ENCODE measurements around the gene SLC30A3. TPM values are rescaled to one million over a fixed set of nuclear protein-coding genes. Genes with fewer than 3 reads are reported as not detected.
"Not testable (repeated sequence)": the region's sequence is repeated elsewhere in the genome, so short reads cannot be mapped to it uniquely, and the experiment has no call there.

The SLC30A3 gene
- total RNA-seq, 1 experiment from 2014 or later: not detected

GRCh38 chr2:27285481-27285880 lies 22.6 kb upstream of the SLC30A3 start:
- no peak for DNase-seq (ENCODE audit: low read depth)

DNA sequence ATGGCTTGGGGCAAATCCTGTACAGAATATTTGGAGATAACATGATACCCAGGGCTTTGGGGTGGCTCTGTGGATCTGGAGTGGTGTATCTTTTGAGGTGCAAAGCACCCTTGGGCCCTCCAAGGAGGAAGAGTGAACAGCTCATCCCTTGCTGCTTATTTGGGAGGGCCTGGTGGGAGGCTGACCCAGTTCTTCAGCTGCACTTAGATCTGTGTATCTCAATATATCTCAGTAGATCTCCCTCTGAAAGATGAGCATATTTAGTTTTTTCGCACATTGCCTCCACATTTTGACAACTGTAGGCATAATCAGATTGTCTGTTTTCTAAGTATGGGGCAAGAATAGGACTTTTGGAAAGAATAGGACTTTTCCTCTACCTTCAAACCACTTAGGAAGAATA lies 22.1 kb upstream of the SLC30A3 start:
- no peak for DNase-seq (ENCODE audit: low read depth)

- DNase-seq (ENCODE audit: low read depth): no peak
These were observed 20.0 kb upstream of the SLC30A3 start for GRCh38 chr2:27282892-27283291.

DNA sequence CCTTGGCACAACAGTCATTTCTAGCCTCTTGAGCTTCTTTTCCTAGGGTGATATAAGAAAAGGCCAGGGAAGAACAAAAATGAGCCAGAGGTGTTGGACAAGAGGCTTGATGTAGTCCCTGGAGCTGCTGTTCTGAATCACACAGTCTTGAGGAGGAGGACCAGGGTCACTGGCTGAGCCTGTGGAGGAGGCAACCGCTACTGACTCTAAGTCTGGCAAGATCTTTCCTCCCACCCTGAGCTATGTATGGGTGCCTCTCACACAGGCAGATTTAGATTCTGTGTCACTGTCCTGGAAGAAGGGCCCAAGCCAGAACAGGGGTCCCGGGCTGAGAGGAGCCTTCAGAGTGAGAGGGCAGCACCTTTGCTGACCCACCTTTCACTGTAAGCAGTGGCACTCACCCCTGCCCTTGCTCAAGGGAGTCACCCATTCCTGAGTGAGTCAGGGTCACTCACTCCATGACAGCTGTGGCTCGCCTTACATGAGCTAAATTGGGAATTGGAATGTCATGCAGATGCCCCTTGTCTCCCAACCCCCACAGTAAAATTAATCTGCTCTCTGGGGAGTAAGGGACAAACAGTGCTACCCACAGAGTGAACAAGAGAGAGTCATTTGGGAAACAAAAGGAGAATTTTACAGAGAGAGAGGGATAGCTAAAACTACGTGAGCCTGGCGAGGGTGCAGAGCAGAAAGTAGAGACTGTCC lies 19.2 kb upstream of the SLC30A3 start, which contains the start of gene TRIM54:
Gene TRIM54 (plus strand): TSS at position 575 of the 705 bp plus-strand sequence. CDS start 303 bp downstream, outside the sequence.
- no peak for DNase-seq (ENCODE audit: low read depth)

DNA sequence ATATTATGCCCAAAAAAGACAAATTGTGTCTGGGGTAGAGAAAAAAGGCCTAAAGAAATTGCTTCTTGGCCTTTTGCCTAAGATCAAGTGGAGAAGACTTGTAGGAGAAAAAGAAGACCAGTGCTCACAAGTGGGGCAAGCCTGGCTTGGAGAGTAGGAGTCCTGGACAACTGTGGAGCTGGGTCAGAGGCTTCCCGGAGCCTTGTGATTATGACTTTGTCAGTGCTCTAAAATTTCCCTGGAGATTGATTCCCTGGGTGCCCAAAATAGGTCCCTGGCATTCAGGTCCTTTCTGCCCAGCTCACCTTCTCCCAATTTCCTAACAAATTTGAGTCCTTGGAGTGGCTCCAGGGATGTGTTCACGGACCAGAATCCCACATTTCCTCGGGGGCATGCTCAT lies 18.6 kb upstream of the SLC30A3 start:
- no peak for DNase-seq (ENCODE audit: low read depth)

GRCh38 chr2:27280826-27281225 lies 18.0 kb upstream of the SLC30A3 start:
- no peak for DNase-seq (ENCODE audit: low read depth)

DNA sequence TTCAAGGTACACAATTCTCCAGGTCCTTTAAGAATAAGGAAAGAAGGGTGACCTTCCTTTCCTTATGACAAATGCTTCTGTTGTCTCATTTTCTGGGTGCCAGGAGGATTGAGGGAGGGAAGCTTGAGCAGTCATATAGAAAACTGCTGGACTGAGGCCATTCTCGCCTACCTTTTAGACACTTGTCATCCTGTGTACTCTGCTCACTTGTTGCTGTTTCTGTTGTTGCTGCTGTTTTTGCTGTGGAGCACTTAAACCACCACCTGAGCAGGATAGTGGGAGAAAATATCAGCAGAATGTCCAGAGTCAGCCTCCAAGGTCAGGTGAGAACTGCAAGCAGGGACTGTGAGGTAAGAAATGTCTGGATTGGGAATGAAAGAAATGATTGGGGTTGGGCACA lies 15.2 kb upstream of the SLC30A3 start:
- DNase-seq (ENCODE audit: low read depth): no peak

DNA sequence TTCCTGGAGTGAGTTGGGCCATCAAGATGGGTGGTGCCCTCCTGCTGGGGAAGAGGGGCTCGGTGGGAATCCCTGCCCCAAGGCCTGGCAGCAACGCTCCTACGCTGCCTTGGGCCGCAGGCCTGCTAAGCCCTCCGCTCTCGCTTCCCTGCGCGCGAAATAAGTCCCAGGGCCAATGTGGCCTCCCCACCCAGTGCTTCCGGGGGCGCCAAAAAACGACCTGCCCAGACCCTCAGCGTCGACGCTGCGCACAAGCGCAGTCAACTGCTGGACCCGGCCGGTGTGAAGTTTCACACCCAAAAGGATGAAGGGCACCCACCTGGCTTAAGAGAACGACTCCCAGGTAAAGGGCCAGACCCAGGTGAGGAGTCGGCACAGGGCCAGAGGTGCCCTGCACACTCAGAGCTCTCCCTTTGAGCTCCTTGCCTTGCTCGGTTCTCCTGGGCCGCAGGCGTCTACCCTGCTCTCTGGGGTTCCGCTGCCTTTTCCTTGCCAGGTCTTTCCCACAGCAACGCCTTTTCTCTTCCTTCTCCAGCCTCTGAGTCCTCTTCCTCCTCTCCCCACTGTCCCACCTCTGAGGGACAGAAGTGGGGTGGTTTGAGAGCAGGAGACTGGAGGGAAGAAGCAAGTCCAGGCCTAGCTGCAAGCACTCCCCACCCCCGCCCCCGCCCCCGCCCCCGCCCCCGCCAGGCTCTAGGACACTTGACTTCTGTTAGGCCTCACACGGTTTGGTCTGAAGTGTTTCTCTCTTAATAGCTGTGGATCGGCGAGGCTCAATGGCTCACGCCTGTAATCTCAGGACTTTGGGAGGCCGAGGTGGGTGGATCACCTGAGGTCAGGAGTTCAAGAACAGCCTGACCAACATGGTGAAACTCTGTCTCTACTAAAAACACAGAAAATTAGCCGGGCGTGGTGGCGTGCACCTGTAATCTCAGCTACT lies 12.6 kb upstream of the SLC30A3 start, which contains the start of gene DNAJC5G:
Gene DNAJC5G (plus strand): TSS at position 223 of the 940 bp plus-strand sequence. CDS start 1,296 bp downstream, outside the sequence.
- no peak for DNase-seq (ENCODE audit: low read depth)

- not testable (repeated sequence) for DNase-seq (ENCODE audit: low read depth)
These were observed 10.0 kb upstream of the SLC30A3 start for GRCh38 chr2:27272537-27273522.

GRCh38 chr2:27271631-27272340 lies 8.9 kb upstream of the SLC30A3 start:
- DNase-seq (ENCODE audit: low read depth): no peak

GRCh38 chr2:27270670-27271069 lies 7.8 kb upstream of the SLC30A3 start:
- DNase-seq (ENCODE audit: low read depth): no peak

DNA sequence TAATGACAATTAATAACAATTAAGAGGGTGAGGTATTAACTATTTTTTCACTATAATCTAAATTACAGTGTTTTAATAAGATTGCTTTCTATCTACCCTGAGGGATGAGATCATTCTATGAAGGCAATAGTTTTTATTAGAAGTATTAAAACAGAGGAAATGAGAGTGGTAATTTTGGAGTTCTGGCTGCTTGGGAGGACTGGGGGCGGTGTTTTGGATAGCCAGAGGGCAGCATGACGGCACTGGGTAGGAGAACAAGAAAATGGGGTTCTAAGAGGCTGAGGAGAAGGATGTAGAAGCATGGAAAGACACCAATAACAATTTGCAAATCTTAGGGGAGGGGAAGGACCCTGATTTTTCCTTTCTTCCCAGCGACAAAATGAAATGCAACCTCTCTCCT lies 7.3 kb upstream of the SLC30A3 start:
- no peak for DNase-seq (ENCODE audit: low read depth)

DNA sequence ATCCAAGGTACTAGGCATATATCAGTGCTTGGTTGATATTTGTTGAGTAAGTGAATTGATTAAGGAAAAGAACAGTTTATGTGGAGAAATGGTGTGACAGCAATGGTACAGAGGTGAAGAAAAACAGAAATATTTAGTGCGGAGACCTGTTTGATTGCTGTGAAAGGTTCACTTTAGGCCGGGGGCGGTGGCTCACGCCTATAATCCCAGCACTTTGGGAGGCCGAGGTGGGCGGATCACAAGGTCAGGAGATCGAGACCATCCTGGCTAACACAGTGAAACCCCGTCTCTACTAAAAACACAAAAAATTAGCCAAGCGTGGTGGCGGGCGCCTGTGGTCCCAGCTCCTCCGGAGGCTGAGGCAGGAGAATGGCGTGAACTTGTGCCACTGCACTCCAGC lies 5.4 kb upstream of the SLC30A3 start:
- not testable (repeated sequence) for DNase-seq (ENCODE audit: low read depth)

- no peak for DNase-seq (ENCODE audit: low read depth)
These were observed 2.7 kb upstream of the SLC30A3 start for GRCh38 chr2:27265536-27265870.

DNA sequence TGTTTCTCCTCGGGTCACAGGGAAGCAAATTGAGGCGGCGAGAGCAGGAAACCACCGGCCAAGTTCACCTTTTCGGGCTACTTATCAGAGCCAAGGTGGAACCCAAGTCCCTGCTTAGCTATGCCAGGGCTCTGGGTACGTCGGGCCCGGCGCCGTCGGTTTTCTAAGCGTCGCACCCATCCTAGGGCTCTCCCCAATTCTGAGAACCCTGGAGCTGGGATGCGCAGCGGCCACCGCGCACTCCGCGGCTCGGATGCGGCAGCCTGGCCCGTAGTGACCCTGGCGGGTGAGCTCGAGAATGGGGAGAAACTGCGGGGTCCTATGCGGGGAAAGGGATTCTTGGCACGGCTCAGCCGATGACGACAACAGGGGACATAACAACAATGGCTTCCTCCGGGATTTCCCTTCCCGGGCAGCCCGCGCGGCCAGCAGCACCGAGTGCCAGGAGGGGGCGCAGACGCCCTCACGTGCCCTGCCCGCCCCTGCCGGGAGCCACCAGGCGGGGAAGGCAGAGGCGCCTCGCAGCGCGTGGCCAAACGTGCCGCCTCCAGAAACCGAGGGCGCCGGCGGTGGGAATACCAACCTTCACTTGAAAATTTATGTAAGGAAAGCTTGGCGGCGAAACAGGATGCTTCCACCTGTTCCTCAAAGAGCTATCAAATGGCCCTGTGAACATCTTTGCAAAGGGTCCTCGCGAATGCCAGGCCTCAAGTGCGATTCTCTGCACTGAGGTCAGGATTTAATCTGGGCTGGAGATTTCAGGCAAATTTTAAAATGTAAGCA lies 2.1 kb upstream of the SLC30A3 start:
- peak; percentile 48 for DNase-seq (ENCODE audit: low read depth)

- no peak for DNase-seq (ENCODE audit: low read depth)
These were observed 1.5 kb upstream of the SLC30A3 start for GRCh38 chr2:27264253-27264752.

DNA sequence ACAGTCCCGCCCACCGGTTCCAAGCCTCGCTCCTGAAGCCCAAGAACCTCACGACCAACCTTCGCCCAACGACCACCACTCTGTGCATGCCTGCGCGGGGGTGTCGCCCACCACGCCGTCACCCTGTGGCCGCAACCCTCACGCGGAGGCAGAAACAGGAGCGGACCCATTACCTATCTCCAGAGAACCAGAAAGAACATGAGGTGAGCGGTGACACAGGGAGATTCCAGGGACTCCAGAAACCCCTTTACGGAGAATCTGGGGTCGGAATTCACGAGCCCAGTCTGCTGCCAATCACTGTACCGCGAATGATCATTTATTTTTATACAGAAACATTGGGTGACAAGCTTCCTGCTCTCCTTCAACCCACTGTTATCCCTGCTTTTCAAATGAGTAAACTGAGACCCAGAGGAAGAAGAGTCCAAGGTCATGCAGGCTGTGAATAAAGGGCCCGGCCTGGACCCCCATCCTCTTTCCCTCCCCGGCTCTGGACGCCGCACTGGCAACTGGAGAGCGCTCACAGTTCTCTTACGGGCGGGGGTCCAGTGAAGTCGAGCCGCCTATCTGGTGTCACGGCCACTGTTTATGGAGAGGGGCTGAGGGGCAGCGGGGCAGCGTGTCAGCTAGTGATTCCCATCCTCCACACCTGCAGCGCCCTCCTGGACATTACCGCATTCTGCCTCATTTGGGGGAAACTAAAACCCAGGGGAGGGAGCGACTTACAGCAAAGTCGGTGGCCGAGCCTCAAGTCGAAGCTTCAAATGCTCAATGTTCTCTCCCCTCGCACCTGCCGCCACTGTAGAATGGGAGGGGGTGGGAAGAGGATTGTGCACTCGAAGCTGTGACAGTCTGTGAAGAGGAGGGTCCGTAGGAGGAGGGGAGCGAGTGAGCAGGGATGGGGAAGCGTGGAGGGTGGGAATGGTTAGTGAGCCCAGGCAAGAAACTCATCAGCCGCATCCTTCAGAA lies 723 bp upstream of the SLC30A3 start:
- no peak for DNase-seq (ENCODE audit: low read depth)

DNA sequence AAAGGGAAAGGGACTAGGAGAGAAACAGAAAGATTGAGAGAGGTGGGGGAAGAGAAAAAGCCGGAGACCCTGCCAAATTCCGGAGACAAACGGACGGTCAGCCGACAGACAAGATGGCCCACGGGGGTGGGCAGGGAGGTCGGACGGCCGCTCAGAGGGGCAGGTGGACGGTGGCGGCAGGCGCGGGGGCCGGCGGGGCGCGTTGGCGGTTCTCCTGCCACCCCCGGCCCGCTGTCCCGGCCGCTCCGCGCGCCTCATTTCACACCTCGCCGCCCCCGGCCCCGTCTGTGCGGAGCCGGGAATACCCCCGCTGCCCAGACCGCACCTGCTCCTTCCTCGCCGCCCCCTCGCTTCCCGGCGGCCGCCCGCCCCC lies 935 bp downstream of the SLC30A3 start:
- no peak for DNase-seq (ENCODE audit: low read depth)
